NCI-H146 treated with DMSO at 0.1 percent for 48 hours (cell line): ENCODE data around the gene GOPC.

ENCODE experiments used
- DNase-seq: peaks from one replicate; lab custom pipeline; 2025; ENCODE audit not compliant: unreplicated experiment; lab: John Stamatoyannopoulos, UW

The GOPC gene

GRCh38 chr6:117597755-117598154 lies 4.6 kb downstream of the GOPC start:
- DNase-seq = no peak

- DNase-seq = no peak
Measured at GRCh38 chr6:117595099-117595923, 7.0 kb downstream of the GOPC start.

GRCh38 chr6:117592983-117593759 lies 9.1 kb downstream of the GOPC start:
- no peak for DNase-seq

DNA sequence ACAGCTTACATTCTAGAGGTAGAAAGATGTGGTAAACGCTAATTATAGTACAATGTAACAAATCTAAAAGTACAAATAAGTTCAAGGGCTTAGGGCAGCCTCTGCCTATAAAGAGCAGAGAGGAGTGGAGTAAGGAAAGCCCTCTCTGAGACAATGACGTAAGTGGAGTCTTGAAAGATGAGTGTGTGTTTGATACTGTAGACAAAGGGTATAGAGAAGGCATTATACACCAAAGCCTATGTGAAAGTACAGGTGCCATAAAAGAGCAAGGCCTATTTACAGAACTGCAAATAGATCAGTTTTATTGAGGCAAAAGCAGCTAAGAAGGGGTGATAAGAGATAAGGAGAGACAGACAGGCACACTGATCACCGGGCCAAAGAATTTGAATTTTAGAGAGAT lies 10.9 kb downstream of the GOPC start:
- DNase-seq = no peak

GRCh38 chr6:117590447-117590846 lies 11.9 kb downstream of the GOPC start:
- no peak for DNase-seq

DNA sequence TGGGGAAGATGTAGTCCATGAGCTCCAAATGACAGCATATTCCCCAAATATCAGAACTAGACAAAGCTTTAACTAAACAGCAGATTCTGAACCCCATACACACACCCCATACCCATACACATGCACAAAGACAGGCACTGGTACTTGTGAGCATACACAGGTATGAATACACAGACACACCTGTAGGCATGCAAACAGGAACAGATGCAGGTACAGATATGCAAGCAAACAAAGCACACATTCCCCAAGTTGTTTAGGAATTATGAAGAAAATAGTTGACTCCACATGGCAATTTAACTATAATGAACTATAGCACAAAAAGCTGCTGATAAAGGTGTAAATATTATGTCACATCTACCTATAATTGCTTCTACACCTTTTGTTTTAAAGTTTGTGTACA lies 16.7 kb downstream of the GOPC start:
- DNase-seq = no peak

DNA sequence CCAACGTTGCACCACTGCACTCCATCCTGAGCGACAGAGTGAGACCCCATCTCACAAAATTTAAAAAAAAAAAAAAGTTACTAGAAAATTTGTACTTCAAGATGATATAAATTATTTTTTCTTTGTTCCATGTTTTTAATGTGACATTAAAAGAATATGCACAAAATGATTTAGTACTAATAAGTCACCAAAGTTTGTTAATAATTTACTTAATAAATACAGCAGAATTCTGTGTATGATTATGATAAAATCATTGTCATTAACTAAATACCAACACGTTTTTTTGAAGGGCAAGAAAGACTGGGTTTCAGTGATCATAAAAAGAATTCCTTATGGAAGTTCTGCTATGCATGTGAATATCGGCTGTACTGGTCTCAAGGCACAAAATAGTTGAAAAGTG lies 28.1 kb downstream of the GOPC start:
- DNase-seq = no peak

GRCh38 chr6:117573006-117573680 lies 29.2 kb downstream of the GOPC start:
- DNase-seq = no peak

DNA sequence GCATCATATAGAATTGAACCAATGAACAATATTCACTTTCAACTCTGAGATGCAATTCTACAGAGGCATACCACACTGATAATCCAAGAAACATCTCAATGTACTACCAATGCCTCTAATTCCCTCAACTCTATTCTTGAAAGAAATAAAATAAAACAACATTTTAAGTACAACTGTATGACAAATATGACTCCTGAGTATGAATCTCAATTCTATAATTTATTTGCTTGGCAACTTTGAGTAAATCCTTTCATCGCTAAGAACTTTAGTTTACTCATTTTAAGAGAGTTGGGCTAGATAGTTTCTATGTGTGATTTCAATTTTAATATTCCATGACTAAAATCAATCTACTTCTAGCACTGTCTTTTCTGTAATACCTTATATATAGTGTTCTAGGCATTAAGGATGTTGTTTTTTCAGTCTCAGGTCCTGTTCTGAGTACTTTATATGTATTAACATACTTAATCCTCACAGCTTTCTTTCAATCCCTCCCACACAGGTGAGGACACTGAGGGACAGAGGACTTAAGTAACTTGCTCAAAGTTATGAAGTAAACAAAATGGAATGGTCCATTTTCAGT lies 33.4 kb downstream of the GOPC start:
- DNase-seq = no peak

DNA sequence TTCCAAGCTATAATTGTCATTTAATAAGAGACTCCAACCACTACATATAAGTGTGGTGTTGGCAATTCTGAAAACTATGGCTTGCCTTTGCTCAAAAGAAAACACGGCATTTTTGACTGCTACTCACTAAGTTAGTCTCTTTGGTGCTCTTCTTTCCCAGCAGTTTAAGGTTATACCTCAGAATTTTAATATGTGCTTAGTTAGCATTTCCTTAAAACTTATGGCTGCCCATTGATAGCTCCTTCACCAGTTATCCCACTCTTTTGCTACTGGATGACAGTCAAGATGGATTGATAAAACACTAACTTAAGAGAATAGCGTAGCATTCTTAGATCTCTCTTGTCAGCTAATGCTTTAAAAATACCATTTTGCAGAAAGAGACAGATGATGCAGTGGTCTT lies 34.1 kb downstream of the GOPC start:
- no peak for DNase-seq

- no peak for DNase-seq
Measured at GRCh38 chr6:117564681-117565080, 37.6 kb downstream of the GOPC start.

- no peak for DNase-seq
Measured at GRCh38 chr6:117561128-117561527, 41.2 kb downstream of the GOPC start.

- DNase-seq = no peak
Measured at GRCh38 chr6:117559299-117559698, 43.0 kb downstream of the GOPC start.

DNA sequence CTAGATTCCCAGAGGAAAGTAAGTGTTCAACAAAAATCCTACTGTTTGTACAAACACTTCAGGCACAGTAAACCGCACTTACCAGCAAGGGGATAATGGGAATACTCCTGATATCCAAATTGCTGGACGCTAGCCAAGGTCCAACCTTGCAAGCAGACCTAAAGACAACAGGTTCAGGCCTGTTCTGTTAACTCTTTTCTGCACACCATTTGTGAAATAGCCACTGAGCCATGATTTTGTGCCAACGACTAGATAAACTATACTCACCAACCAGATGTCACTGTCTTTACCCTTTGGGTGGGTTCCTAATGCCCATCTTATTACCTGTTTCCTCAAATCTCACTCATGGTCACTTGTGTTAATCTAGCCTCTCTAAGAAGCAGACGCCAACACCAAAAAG lies 43.5 kb downstream of the GOPC start:
- no peak for DNase-seq

DNA sequence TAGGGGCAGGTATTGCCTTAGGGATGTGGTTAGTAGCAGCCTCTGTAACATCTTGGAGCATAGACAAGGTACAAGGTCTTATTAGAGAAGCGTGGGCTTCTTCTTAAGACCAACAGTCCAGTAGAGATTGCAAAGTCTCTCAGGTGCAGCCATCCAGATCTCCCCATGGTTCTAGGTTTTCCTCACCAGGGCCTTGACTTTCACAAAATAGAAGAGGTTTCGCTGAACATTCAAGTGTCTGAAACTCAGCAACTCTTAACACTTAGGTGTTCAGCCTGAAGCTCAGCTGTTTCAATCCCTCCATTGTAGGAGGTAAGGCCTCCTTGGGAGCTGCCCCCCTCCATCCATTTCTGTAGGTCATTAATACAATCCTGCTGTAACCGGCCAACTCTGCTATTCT lies 44.4 kb downstream of the GOPC start:
- DNase-seq = no peak

- DNase-seq = no peak
Measured at GRCh38 chr6:117555882-117556498, 46.3 kb downstream of the GOPC start.

DNA sequence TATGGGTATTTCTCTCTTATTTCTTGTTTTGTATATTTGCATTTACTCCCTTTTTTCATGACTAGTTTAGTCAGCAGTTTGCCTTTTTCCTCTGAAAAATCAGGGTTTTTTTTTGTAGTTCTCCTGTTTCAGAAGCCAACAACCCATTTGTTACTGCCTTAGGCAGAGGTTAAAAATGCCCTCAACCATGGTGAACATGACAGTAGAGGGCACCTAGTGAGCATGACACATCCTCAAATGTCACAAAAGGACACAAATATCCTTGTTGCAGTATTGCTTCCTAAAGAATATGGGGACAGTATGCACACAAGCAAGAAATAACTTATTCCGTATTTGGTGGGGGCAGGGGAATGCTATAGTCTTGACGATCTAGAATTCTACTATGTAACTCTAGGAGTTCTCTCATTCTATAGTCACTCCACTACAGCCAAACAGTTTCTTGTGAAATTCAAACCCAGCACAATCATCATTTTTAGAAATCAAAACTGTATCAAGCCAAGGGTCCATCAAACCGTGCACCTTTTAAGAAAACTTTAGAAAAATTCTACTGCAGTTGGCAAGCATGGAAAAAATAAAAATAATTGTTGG lies 47.0 kb downstream of the GOPC start:
- DNase-seq = no peak

- no peak for DNase-seq
Measured at GRCh38 chr6:117553142-117553541, 49.2 kb downstream of the GOPC start.

DNA sequence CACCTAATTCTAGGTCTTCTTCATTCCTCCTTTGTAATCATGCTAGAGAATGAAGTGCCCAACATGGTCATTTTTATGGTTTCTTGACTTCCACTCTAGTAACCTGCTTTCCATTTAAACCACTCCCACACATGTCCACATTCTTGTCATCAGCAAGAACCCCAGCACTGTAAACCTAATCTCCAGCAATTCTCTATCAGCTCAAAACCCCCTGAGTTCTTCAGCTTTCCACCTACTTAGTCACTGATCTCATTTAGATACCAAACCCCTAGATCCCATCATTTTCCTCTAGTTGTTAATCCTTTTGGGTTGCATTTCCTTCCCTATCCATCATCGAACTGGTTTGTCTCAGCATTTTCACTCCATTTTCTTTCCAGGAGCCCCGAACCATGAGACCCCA lies 49.7 kb downstream of the GOPC start:
- no peak for DNase-seq

GRCh38 chr6:117550618-117551242 lies 51.6 kb downstream of the GOPC start:
- no peak for DNase-seq
